Measurements from ENCODE around the gene RIMBP2.

Gene RIMBP2

DNA sequence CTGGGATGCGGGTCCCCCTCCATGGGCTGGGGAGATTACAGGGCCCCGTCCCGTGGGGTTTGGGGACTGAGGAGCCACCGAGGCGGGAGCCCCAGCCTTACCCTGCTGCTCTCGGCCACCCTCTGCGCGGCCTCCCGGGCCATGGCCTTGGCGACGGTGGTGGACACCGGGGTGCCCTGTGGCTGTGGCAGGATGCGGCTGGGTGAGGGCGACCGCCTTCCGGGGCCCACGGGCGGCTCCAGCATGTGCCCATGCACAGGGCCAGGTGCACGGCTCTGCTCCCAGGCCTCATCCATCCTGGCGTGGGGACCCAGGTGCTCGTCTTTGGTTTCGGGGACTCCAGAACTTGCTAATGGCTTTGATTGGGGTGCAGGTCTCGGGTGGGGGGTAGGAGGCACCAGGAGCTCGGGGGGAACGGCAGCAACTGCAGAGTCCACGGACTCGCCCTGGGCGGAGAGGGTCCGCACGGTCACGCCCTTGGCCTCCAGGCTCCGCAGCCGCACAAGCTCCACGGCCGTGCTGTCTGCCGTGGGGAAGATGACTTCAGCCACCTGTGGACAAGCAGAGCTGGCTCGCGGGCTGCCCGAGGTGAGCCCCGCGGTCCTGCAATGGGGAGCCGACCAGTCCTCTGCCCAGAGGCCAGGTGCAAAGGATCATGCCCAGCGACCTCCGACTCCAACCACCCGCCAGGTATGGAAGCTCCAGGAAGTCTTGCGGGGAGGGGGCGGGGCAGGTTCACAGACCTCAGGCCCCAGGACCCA is 279.2 kb downstream of the RIMBP2 start:
- TF ChIP-seq, protein P1, sequence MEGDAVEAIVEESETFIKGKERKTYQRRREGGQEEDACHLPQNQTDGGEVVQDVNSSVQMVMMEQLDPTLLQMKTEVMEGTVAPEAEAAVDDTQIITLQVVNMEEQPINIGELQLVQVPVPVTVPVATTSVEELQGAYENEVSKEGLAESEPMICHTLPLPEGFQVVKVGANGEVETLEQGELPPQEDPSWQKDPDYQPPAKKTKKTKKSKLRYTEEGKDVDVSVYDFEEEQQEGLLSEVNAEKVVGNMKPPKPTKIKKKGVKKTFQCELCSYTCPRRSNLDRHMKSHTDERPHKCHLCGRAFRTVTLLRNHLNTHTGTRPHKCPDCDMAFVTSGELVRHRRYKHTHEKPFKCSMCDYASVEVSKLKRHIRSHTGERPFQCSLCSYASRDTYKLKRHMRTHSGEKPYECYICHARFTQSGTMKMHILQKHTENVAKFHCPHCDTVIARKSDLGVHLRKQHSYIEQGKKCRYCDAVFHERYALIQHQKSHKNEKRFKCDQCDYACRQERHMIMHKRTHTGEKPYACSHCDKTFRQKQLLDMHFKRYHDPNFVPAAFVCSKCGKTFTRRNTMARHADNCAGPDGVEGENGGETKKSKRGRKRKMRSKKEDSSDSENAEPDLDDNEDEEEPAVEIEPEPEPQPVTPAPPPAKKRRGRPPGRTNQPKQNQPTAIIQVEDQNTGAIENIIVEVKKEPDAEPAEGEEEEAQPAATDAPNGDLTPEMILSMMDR (conservative IDR thresholded peaks at IDR 0.05): no peak
- no peak overlapping the region for H3K27ac ChIP-seq

DNA sequence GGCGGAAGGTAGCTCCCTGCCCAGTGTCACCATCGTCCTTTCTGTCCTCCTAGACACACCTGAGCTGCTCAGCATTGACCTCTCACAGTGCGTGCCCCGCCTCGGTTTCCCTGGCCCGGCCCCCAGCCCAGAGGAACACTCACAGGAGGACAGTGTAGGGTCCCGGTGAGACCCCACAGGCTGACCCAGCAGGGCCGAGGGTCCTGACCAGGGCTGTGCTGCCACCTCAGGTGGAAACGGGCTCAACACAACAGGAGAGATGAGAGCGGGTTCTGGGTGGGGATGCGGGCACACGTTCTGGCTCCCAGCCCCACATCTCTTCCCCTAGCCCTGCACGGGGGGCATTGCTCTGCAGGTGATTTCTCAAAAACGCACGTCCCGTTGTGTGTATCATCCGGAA is 280.3 kb downstream of the RIMBP2 start:
- TF ChIP-seq, protein P1 (conservative IDR thresholded peaks at IDR 0.05): no peak
- H3K27ac ChIP-seq: no peak overlapping the region

DNA sequence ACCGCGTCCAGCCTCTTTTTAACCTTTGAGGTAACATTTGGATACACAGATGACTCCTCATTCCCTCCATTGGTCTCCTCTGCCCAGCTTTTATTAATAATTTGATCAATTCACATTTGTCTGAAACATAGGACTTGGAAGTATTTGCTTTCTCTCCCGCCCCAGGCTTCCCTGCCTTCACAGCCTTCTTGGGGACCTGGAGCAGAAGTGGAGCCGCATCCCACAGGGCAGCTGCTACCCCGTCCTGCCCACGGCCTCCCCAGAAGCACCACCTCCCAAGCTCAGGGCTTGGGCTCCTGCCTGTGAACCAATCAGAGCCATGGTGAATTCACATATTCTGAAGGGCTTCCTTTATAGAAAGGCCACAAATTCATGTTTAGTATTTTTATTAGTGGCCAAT is 280.8 kb downstream of the RIMBP2 start:
- no peak overlapping the region for H3K27ac ChIP-seq
- TF ChIP-seq, protein P1 (conservative IDR thresholded peaks at IDR 0.05): no peak

DNA sequence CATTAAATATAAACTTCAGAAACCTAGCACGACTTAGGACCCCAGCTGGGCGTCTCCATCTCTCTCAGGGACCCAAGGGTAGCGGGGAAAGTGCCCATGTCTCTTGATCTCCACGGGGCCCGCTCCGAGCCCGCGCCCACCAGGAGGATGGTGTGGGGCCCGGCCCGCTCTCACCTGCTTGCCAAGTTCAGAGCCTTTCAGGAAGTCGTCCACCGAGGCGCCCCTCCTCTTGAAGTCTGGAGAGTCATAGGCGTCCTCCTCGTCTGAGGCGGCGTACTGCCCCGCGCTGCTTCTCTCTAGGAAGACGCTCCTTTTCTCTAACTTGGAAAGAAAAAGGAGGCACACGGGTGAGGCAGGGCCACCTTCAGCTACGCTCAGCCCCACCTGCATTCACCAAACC is 281.5 kb downstream of the RIMBP2 start:
- no peak overlapping the region for H3K27ac ChIP-seq
- TF ChIP-seq, protein P1 (conservative IDR thresholded peaks at IDR 0.05): no peak

DNA sequence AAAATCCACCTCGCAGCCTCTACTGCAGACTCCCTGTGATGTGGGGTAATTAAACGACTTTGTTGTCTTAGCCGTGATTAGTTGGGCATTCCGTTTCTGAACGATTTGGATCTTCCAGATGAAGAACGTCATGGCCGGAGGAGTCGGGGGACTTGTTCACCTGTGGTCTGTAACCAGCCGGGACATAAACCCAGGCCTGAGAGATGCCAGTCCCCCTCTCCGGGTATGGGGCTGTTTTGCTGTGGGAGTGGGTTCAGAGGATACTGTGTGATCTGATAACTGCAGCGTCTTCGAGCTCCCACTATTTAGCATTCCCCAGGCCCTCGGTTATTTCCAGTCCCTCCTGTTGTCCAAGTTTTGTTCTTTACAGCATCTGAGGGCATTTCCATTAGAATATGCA is 282.3 kb downstream of the RIMBP2 start:
- H3K27ac ChIP-seq: no peak overlapping the region
- TF ChIP-seq, protein P1 (conservative IDR thresholded peaks at IDR 0.05): no peak

DNA sequence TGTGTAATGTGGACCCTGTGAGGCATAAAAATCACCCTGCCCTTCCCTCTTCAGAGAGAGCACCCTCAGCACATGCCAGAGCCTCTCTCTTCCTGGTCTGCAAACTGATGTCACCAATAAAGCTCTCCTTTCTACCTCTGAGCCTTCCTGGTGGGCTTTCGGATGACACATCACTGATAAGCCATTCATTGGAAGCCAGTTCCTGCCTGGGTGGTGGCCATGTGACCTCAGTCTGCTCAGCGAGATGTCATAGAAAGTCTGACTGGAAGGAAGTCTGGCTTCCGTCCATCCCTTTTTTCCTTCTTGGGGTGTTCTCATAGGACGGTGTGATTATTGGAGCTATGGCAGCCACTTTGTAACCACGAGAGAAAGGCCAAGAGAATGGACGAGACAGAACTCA is 282.7 kb downstream of the RIMBP2 start:
- TF ChIP-seq, protein P1 (conservative IDR thresholded peaks at IDR 0.05): no peak
- H3K27ac ChIP-seq: no peak overlapping the region

DNA sequence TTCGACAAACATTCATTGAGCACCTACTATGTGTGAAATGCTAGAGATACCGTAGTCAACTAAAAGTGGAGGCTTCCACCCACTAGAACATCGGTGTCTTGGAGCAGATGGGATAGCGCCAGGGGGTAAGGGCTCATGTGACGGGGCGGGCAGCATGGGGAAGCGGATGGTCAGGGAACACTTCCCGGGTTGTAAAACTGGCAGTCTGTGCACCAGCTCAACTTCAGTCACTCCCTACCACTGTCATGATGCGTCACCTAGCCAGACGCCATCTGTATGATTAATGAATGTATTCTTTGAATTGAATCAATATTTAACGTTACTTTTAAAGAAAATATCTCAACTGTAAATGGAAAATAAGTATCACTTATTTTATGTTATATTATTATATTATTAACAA is 284.9 kb downstream of the RIMBP2 start:
- H3K27ac ChIP-seq: no peak overlapping the region
- TF ChIP-seq, protein P1 (conservative IDR thresholded peaks at IDR 0.05): no peak

Data from VCaP (cell line).